SKM-1 (cell line): Measurements from ENCODE around the gene CMYA5.
"Not testable (repeated sequence)": the region's sequence is repeated elsewhere in the genome, so short reads cannot be mapped to it uniquely, and the experiment has no call there.

Source experiments
- DNase-seq: peaks from one replicate; lab custom pipeline; 2025; ENCODE audit not compliant: unreplicated experiment; lab: John Stamatoyannopoulos, UW

Gene CMYA5

GRCh38 chr5:79702606-79703380 lies 13.2 kb downstream of the CMYA5 start:
- DNase-seq = peak; percentile 60

- DNase-seq = no peak
Measured at GRCh38 chr5:79703381-79703645, 13.7 kb downstream of the CMYA5 start.

- DNase-seq = no peak
Measured at GRCh38 chr5:79704553-79704952, 14.9 kb downstream of the CMYA5 start.

GRCh38 chr5:79705632-79706031 lies 16.0 kb downstream of the CMYA5 start:
- DNase-seq = no peak

- not testable (repeated sequence) for DNase-seq
Measured at GRCh38 chr5:79706317-79706716, 16.7 kb downstream of the CMYA5 start.

GRCh38 chr5:79707535-79707934 lies 17.9 kb downstream of the CMYA5 start:
- no peak for DNase-seq

GRCh38 chr5:79712741-79713140 lies 23.1 kb downstream of the CMYA5 start:
- DNase-seq = no peak

- no peak for DNase-seq
Measured at GRCh38 chr5:79713727-79714126, 24.1 kb downstream of the CMYA5 start.

- no peak for DNase-seq
Measured at GRCh38 chr5:79716839-79717238, 27.2 kb downstream of the CMYA5 start.

GRCh38 chr5:79720096-79720495 lies 30.5 kb downstream of the CMYA5 start:
- DNase-seq = no peak

GRCh38 chr5:79727451-79728355 lies 38.1 kb downstream of the CMYA5 start:
- DNase-seq = no peak

GRCh38 chr5:79728396-79728795 lies 38.8 kb downstream of the CMYA5 start:
- no peak for DNase-seq

GRCh38 chr5:79729679-79730078 lies 40.0 kb downstream of the CMYA5 start:
- DNase-seq = no peak

GRCh38 chr5:79730564-79730963 lies 40.9 kb downstream of the CMYA5 start:
- no peak for DNase-seq

GRCh38 chr5:79731775-79732174 lies 42.1 kb downstream of the CMYA5 start:
- DNase-seq = no peak

- DNase-seq = peak; percentile 28
Measured at GRCh38 chr5:79736528-79737514, 47.2 kb downstream of the CMYA5 start.

- no peak for DNase-seq
Measured at GRCh38 chr5:79738349-79738748, 48.7 kb downstream of the CMYA5 start.

- DNase-seq = no peak
Measured at GRCh38 chr5:79742549-79743136, 53.0 kb downstream of the CMYA5 start.

GRCh38 chr5:79743846-79744605 lies 54.4 kb downstream of the CMYA5 start:
- no peak for DNase-seq

GRCh38 chr5:79745255-79745654 lies 55.6 kb downstream of the CMYA5 start:
- no peak for DNase-seq
